Activated naive CD4-positive, alpha-beta T cell treated with anti-CD3 and anti-CD28 coated beads, Interleukin-2, amount 50 U/mL, for 72 hours (primary cell): ENCODE measurements around the gene CLCF1. TPM values are rescaled to one million over a fixed set of nuclear protein-coding genes. Genes with fewer than 3 reads are reported as not detected.
"Not testable (repeated sequence)": the region's sequence is repeated elsewhere in the genome, so short reads cannot be mapped to it uniquely, and the experiment has no call there.

Experiments used
- ATAC-seq, 2 donors: fragments of 150-1000 bp; cut with Tn5 transposase; 2 replicates each; pipeline ENCODE4 v1.10.0; 2021; ENCODE audit warnings: mild to moderate bottlenecking in 2 of 2, moderate library complexity in 2 of 2
- DNase-seq, 2 donors: peaks; one replicate each; pipeline ENCODE4 v3.0.0; 2021 to 2022; ENCODE audit warnings: low spot score in 2 of 2
- H3K27ac Mint-ChIP-seq, 2 donors: one replicate each; pipeline ENCODE4 v1.8.0; 2022; ENCODE audit warnings: mild to moderate bottlenecking in 2 of 2, mixed read lengths in 2 of 2
- H3K36me3 Mint-ChIP-seq, 2 donors: one replicate each; pipeline ENCODE4 v1.8.0; 2022; ENCODE audit warnings: mixed read lengths in 2 of 2
- H3K9me3 Mint-ChIP-seq, 2 donors: one replicate each; pipeline ENCODE4 v1.8.0; 2022; ENCODE audit warnings: mixed read lengths in 2 of 2
- total RNA-seq, 2 donors: library from RNA; stranded (reverse); gene quantifications; one replicate each; pipeline ENCODE4 v1.2.3, GENCODE V29; 2022

The CLCF1 gene
- total RNA-seq, 2 donors from 2014 or later: 0.89 TPM; not detected in 1

- ATAC-seq (no peak), DNase-seq (no peak)
- Mint-ChIP-seq H3K9me3 (no peaks in the 10 kb centered on the region), H3K36me3 (peaks cover 8 to 19% of the 10 kb centered on the region in 2 donors), H3K27ac (peak overlapping the region in 1 of 2 donors; percentile 85)
Measured at GRCh38 chr11:67410984-67411784, 37.8 kb upstream of the CLCF1 start.

GRCh38 chr11:67410369-67410831, 37.0 kb upstream of the CLCF1 start:
- ATAC-seq (no peak), DNase-seq (no peak)
- H3K9me3 Mint-ChIP-seq: no peaks in the 10 kb centered on the region
- peak overlapping the region; percentile 44 to 85 for H3K27ac Mint-ChIP-seq
- H3K36me3 Mint-ChIP-seq: peaks cover 10 to 27% of the 10 kb centered on the region in 2 donors

GRCh38 chr11:67409781-67410368, 36.5 kb upstream of the CLCF1 start:
- Mint-ChIP-seq H3K9me3 (no peaks in the 10 kb centered on the region), H3K27ac (peak overlapping the region; percentile 85), H3K36me3 (peaks cover 13 to 33% of the 10 kb centered on the region in 2 donors)
- peak in 1 of 2 donors; percentile 9 for ATAC-seq
- DNase-seq: no peak

- peaks cover 19 to 39% of the 10 kb centered on the region in 2 donors for H3K36me3 Mint-ChIP-seq
- H3K27ac Mint-ChIP-seq: peak overlapping the region in 1 of 2 donors; percentile 85
- no peaks in the 10 kb centered on the region for H3K9me3 Mint-ChIP-seq
Measured at GRCh38 chr11:67409261-67409666, 35.9 kb upstream of the CLCF1 start.

GRCh38 chr11:67408437-67409200, 35.2 kb upstream of the CLCF1 start:
- no peak for DNase-seq
- peaks cover 19 to 40% of the 10 kb centered on the region in 2 donors for H3K36me3 Mint-ChIP-seq
- peak; percentile 10 to 20 for ATAC-seq
- no peaks in the 10 kb centered on the region for H3K9me3 Mint-ChIP-seq
- peak overlapping the region; percentile 85 to 88 for H3K27ac Mint-ChIP-seq

More at GRCh38 chr11:67409261-67409666, 35.9 kb upstream of the CLCF1 start:
- DNase-seq: peak in 1 of 2 donors; percentile 83
- peak; percentile 64 to 72 for ATAC-seq

- Mint-ChIP-seq H3K27ac (peak overlapping the region; percentile 85 to 88), H3K36me3 (peaks cover 19 to 40% of the 10 kb centered on the region in 2 donors)
Measured at GRCh38 chr11:67407688-67408163, 34.3 kb upstream of the CLCF1 start.

GRCh38 chr11:67406969-67407687, 33.7 kb upstream of the CLCF1 start:
- H3K27ac Mint-ChIP-seq: peak overlapping the region; percentile 73 to 85
- no peaks in the 10 kb centered on the region for H3K9me3 Mint-ChIP-seq
- H3K36me3 Mint-ChIP-seq: peaks cover 19 to 40% of the 10 kb centered on the region in 2 donors
- DNase-seq (no peak), ATAC-seq (no peak)

More at GRCh38 chr11:67407688-67408163, 34.3 kb upstream of the CLCF1 start:
- DNase-seq: no peak
- ATAC-seq: no peak
- H3K9me3 Mint-ChIP-seq: no peaks in the 10 kb centered on the region

- DNase-seq: no peak
- peaks cover 19 to 40% of the 10 kb centered on the region in 2 donors for H3K36me3 Mint-ChIP-seq
- ATAC-seq: no peak
- H3K27ac Mint-ChIP-seq: peak overlapping the region; percentile 85 to 95
- H3K9me3 Mint-ChIP-seq: no peaks in the 10 kb centered on the region
Measured at GRCh38 chr11:67406420-67406968, 33.1 kb upstream of the CLCF1 start.

GRCh38 chr11:67405688-67406339, 32.4 kb upstream of the CLCF1 start:
- Mint-ChIP-seq H3K27ac (peak overlapping the region; percentile 85 to 95), H3K36me3 (peaks cover 22 to 40% of the 10 kb centered on the region in 2 donors), H3K9me3 (no peaks in the 10 kb centered on the region)
- ATAC-seq (no peak), DNase-seq (no peak)

GRCh38 chr11:67405196-67405567, 31.8 kb upstream of the CLCF1 start:
- Mint-ChIP-seq H3K36me3 (peaks cover 28 to 46% of the 10 kb centered on the region in 2 donors), H3K27ac (peak overlapping the region; percentile 85 to 97), H3K9me3 (no peaks in the 10 kb centered on the region)
- ATAC-seq (no peak), DNase-seq (peak in 1 of 2 donors; percentile 26)

GRCh38 chr11:67404515-67405195, 31.3 kb upstream of the CLCF1 start:
- peak overlapping the region; percentile 85 to 97 for H3K27ac Mint-ChIP-seq
- no peaks in the 10 kb centered on the region for H3K9me3 Mint-ChIP-seq
- DNase-seq: peak; percentile 41 to 79
- peaks cover 30 to 41% of the 10 kb centered on the region in 2 donors for H3K36me3 Mint-ChIP-seq
- peak in 1 of 2 donors; percentile 11 for ATAC-seq

GRCh38 chr11:67403085-67403484, 29.7 kb upstream of the CLCF1 start:
- H3K9me3 Mint-ChIP-seq, DNase-seq, ATAC-seq: not testable (repeated sequence)
- Mint-ChIP-seq H3K27ac (peak overlapping the region; percentile 50 to 85), H3K36me3 (peaks cover 30 to 41% of the 10 kb centered on the region in 2 donors)

GRCh38 chr11:67402192-67402839, 28.9 kb upstream of the CLCF1 start:
- DNase-seq, ATAC-seq, H3K9me3 Mint-ChIP-seq: not testable (repeated sequence)
- peaks cover 27 to 44% of the 10 kb centered on the region in 2 donors for H3K36me3 Mint-ChIP-seq
- H3K27ac Mint-ChIP-seq: peak overlapping the region; percentile 63 to 74

- H3K36me3 Mint-ChIP-seq: peaks cover 22 to 43% of the 10 kb centered on the region in 2 donors
- peak; percentile 73 to 81 for ATAC-seq
Measured at GRCh38 chr11:67401495-67402191, 28.2 kb upstream of the CLCF1 start, which contains the start of gene PPP1CA. TSS of gene PPP1CA (minus strand) at chr11:67401858. CDS start at chr11:67401782, 76 bp downstream.

More at GRCh38 chr11:67401495-67402191, 28.2 kb upstream of the CLCF1 start, which contains the start of gene PPP1CA:
- peak within 1 kb of the TSS; percentile 79 to 92 for H3K27ac Mint-ChIP-seq
- H3K9me3 Mint-ChIP-seq: no peaks in the 10 kb centered on the region
- peak; percentile 93 to 94 for DNase-seq
